DMS 273 (cell line): ENCODE measurements around the gene NAMPT.
"Not testable (repeated sequence)": the region's sequence is repeated elsewhere in the genome, so short reads cannot be mapped to it uniquely, and the experiment has no call there.

Source experiments
- DNase-seq: peaks from one replicate; lab custom pipeline; 2025; ENCODE audit not compliant: unreplicated experiment; lab: John Stamatoyannopoulos, UW

NAMPT gene

DNA sequence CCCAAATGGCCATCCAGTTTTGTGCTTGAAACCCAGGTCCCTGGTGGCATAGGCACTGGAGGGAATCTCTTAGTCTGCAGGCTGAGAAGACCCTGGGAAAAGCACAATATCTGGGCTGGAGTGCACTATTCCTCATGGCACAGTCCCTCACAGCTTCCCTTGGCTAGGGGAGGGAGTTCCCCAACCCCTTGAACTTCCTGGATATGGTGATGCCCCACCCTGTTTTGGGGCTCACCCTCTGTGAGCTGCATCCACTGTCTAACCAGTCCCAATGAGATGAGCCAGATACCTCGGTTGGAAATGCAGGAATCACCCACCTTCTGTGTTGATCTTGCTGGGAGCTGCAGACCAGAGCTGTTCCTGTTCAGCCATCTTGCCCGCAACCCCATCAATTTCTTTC is 19.8 kb upstream of the NAMPT start:
- no peak for DNase-seq

GRCh38 chr7:106298631-106299030 is 13.8 kb upstream of the NAMPT start:
- DNase-seq: not testable (repeated sequence)

DNA sequence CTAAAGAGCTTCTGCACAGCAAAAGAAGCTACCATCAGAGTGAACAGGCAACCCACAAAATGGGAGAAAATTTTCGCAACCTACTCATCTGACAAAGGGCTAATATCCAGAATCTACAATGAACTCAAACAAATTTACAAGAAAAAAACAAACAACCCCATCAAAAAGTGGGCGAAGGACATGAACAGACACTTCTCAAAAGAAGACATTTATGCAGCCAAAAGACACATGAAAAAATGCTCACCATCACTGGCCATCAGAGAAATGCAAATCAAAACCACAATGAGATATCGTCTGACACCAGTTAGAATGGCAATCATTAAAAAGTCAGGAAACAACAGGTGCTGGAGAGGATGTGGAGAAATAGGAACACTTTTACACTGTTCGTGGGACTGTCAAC is 13.4 kb upstream of the NAMPT start:
- DNase-seq: not testable (repeated sequence)

DNA sequence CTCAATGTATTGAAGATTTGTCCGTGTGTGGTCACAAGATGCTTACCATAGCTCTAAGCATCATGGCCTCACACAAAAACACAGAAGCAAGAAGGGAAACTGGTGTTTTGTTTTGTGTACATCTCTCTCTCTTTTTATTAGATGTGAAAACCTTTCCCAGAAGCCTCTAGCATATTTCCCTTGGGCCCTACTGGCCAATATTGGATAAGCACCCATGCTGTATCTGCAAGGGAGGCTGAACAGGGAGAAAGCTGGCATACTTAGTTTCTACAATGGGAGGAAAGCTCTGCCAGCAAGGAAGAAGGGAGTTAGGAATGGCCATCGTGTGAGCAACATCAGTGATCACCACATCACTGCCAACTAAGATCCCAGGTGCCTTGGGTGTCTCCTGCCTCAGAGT is 9.6 kb upstream of the NAMPT start:
- peak; percentile 11 for DNase-seq

GRCh38 chr7:106291247-106291646 is 6.5 kb upstream of the NAMPT start:
- DNase-seq: no peak

- DNase-seq: no peak
Observed at GRCh38 chr7:106290319-106290718, 5.5 kb upstream of the NAMPT start.

GRCh38 chr7:106289848-106290247 is 5.1 kb upstream of the NAMPT start:
- DNase-seq: no peak

- DNase-seq: no peak
Observed at GRCh38 chr7:106288263-106288662, 3.5 kb upstream of the NAMPT start.

- no peak for DNase-seq
Observed at GRCh38 chr7:106287786-106288185, 3.0 kb upstream of the NAMPT start.

- DNase-seq: peak; percentile 27
Observed at GRCh38 chr7:106285855-106286492, 1.2 kb upstream of the NAMPT start.

DNA sequence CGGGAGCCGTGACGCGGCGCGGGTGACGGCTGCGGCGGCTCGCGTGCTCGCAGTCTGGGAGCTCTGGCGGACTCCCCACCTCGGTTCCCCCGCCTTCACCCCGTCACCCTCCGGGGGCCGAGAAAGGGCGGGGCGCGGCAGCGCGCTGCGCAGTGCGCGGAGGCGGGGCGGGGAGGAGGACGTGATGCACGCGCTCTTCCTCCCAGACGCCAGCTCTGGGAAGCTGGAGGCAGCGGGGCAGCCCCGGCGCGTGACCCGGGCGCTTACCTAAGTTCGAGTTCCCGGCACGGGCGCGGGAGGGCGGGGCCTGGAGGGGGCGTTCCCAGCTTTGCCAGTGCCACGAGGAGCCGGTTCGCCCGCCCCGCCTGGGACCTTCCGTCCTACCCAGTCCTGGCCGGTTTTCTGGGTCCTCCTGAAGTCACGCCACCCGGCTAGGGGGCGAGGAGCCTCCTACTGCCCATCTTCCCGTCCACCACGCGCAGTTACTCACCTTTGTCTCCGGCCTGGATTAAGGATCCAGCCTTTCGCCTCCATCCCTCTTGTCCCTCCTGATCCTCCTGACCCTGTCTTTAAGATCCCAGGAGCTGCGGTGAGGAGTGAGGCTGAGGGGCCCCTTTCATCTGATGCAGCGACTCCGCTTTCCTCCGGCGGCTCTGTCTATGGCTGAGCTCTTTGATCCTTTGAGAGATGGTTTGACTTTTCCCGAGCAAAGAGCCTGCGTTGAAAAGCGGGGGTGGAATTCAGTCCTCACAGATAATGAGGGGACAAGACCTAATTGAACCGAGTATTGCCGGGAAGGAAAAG is 470 bp upstream of the NAMPT start:
- peak; percentile 100 for DNase-seq

GRCh38 chr7:106283831-106284713 is 711 bp downstream of the NAMPT start:
- peak; percentile 86 for DNase-seq

GRCh38 chr7:106283501-106283830 is 1.3 kb downstream of the NAMPT start:
- DNase-seq: peak; percentile 44

GRCh38 chr7:106282852-106283251 is 1.9 kb downstream of the NAMPT start:
- no peak for DNase-seq

GRCh38 chr7:106282390-106282789 is 2.4 kb downstream of the NAMPT start:
- no peak for DNase-seq

DNA sequence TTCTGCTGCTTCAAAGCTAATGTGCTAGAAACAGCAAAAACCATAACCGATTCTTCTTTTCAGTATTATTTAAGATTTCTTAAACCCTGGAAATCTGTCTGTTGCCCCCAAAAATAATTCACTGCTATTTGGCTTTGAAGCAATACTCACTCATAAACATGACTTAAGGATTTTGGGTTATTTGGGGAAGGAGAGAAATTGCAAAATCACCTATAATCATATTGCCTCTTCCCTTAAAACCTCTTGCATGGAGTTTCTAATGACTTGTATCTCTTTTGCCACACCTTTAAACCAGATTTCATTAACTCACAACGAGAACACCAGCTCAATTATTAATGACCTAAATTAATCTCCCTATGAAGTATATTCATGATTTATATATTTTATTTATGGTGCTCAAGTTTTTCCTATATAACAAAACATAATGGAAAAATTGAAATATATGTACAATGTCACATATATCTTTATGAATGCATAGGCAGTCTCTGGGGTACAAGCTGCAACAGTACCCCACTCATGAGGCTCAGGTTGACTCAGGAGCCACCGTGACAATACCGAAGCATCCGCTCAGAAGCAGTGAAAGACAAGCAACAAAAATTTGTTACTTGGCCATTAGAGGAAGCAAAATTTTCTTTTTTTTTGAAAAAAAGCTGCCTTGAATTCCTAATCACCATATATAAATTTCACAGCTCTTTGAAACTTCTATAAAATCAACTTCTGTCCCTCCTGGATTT is 3.0 kb downstream of the NAMPT start:
- no peak for DNase-seq

DNA sequence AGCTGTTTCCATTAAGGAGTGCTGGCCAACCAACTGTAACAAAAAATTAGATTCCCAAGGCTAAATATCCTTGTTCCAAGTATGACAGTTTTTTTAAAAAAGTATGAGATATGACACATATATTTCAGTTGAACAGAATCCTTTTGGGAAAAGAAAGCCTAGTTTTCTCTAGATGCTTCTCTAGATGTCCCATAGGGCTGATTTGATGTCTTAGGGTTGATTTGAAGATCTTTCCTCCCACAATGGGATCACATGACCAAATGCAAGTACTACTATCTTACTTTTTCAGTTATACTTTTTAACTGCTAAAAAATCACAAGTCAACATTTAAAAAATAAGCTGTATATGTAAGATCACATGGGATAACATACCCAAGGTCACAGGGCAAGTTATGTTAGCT is 3.7 kb downstream of the NAMPT start:
- DNase-seq: no peak

DNA sequence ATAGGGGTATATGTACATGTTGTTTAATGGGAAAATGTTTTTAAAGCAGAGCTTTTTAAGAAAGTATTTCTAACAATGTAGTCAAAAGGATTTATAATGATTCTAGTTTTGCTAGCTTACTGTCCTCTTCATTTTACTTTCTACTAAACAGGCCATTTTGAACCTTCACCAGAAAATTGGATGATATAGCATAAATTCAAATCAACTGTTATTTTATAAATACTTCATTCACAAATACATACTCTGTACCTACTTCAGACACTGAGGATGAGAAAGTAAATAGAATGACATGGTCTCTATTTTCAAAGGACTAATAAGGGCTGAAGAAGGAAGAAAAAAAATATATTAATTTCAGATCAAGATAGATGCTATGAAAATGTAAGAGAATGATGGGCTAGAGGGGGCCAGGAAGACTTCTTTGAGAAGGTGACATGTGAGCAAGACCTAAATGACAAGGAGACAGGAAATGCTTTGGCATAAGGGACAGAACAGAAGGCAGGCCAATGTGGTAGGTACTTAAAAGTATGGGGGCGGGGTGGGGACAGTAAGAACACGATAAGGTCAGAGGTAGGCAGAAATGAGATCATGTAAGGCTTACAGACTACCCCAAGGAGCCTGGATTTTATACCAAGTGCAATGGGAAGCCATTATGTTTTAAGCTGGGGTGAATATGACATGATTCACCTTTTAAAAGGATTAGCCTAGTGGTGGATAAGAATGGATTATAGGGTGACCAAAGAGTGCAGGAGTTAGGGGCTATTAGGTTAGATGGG is 5.2 kb downstream of the NAMPT start:
- DNase-seq: peak; percentile 30

GRCh38 chr7:106278695-106279094 is 6.1 kb downstream of the NAMPT start:
- no peak for DNase-seq

DNA sequence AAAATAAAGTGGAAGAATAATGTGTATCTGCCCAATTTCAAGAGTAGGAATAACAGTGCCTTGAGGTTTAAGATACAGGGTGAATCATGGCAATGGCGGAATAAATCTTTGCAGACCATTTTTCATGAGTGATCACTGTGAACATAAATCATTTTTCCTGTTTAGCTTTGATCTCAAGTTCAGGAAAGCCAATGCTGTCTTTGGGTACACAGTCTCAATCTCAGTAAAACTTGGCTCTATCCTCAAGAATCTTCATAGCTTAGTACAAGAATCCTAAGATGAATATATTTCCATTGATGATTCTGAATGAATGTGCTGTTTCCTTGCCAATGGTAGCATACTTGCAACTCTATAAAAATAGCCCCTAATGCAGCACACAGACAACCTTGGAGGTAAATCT is 6.8 kb downstream of the NAMPT start:
- no peak for DNase-seq
